ENCODE measurements around the gene ANXA10. TPM values are rescaled to one million over a fixed set of nuclear protein-coding genes. Genes with fewer than 3 reads are reported as not detected.

ANXA10 gene
- polyA plus RNA-seq, 1 donor = 0.24 TPM

GRCh38 chr4:168220893-168221292, 128.6 kb downstream of the ANXA10 start:
- Histone ChIP-seq H3K4me1 (ENCODE audit: control insufficient read depth, insufficient read depth, low read length) (no peaks in the 10 kb centered on the region), H3K27ac (ENCODE audit: low read length) (no peak overlapping the region)

DNA sequence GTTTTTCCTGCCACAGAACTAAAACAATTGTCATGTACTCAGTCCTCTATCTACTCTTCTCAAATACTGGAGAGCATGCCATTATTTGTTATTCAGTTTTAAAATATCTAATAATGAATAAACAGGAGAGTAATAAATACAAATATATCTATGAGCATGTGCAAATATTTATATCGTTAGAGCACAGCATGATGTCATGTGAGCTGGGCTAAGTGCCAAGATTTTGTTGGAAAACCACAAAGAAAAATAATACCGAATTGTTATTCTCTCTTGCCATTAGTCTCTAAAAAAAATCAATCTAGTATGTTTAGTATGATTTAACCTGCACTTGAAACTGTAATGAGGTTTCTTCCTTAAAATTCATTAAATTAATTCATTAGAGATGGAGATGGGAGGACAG, 129.0 kb downstream of the ANXA10 start:
- H3K27me3 ChIP-seq (ENCODE audit: control insufficient read depth, insufficient read depth, low read length) = no peaks in the 10 kb centered on the region
- WGBS (ENCODE audit: insufficient coverage, low lambda C conversion rate) = 44% methylated on average over 1 of the region's 2 CpGs
- H3K4me3 ChIP-seq (ENCODE audit: low read length) = no peak overlapping the region
- H3K27ac ChIP-seq (ENCODE audit: low read length) = no peak overlapping the region
- DNase-seq = no peak
- no peaks in the 10 kb centered on the region for H3K9me3 ChIP-seq (ENCODE audit: control insufficient read depth, low read depth, low read length)
- peaks cover 23% of the 10 kb centered on the region for H3K36me3 ChIP-seq (ENCODE audit: control insufficient read depth, insufficient read depth, low read length)
- no peaks in the 10 kb centered on the region for H3K4me1 ChIP-seq (ENCODE audit: control insufficient read depth, insufficient read depth, low read length)

More at GRCh38 chr4:168220893-168221292, 128.6 kb downstream of the ANXA10 start:
- Histone ChIP-seq H3K9me3 (ENCODE audit: control insufficient read depth, low read depth, low read length) (no peaks in the 10 kb centered on the region), H3K27me3 (ENCODE audit: control insufficient read depth, insufficient read depth, low read length) (no peaks in the 10 kb centered on the region), H3K4me3 (ENCODE audit: low read length) (no peak overlapping the region), H3K36me3 (ENCODE audit: control insufficient read depth, insufficient read depth, low read length) (peaks cover 23% of the 10 kb centered on the region)
- no peak for DNase-seq

Other genes with a start within 250 kb of the ANXA10 start
- gene DDX60, start 226.2 kb downstream of the ANXA10 start, polyA plus RNA-seq = 21.4 TPM